CD4-positive, alpha-beta memory T cell (primary cell): Measurements from ENCODE around the gene TXNRD1. TPM values are rescaled to one million over a fixed set of nuclear protein-coding genes. Genes with fewer than 3 reads are reported as not detected.
"Not testable (repeated sequence)": the region's sequence is repeated elsewhere in the genome, so short reads cannot be mapped to it uniquely, and the experiment has no call there.

Source experiments
- CTCF ChIA-PET: fragments of 350-600 bp; sonication (Branson Sonifier 250); formaldehyde crosslinking; loops from one replicate; lab custom pipeline; 2021; ENCODE audit warnings: inconsistent platforms; ENCODE audit not compliant: partially characterized antibody; lab: Charles Lee
- POLR2A ChIA-PET: fragments of 350-600 bp; sonication (Branson Sonifier 250); formaldehyde crosslinking; loops from one replicate; lab custom pipeline; 2021; ENCODE audit not compliant: partially characterized antibody; lab: Charles Lee
- DNase-seq, 5 donors: peaks; one replicate each; pipeline versions ENCODE4 v3.0.0 to v3.0.0-alpha.2; 2020 to 2022; ENCODE audit warnings: mixed read lengths in 1 of 5
- H3K27ac ChIP-seq: one replicate; pipeline ENCODE4 v1.7.0; 2013; ENCODE audit warnings: low read depth, low read length
- H3K27me3 ChIP-seq: 2 replicates; pipeline ENCODE4 v1.7.0; 2013; ENCODE audit warnings: mild to moderate bottlenecking, low read length, moderate library complexity; ENCODE audit not compliant: insufficient read depth
- H3K36me3 ChIP-seq: 2 replicates; pipeline ENCODE4 v1.7.0; 2013; ENCODE audit warnings: mild to moderate bottlenecking, low read length, moderate library complexity; ENCODE audit not compliant: insufficient read depth
- H3K4me1 ChIP-seq: 2 replicates; pipeline ENCODE4 v1.7.0; 2013; ENCODE audit warnings: mild to moderate bottlenecking, low read length, moderate library complexity; ENCODE audit not compliant: insufficient read depth
- H3K4me3 ChIP-seq, 2 donors: one replicate each; pipeline ENCODE4 v1.7.0; 2013; ENCODE audit warnings: low read length in 2 of 2, mild to moderate bottlenecking in 1 of 2
- H3K9me3 ChIP-seq, 2 donors: one replicate each; pipeline ENCODE4 v1.7.0; 2013; ENCODE audit warnings: low read length in 2 of 2, control low read depth in 1 of 2; ENCODE audit not compliant: control insufficient read depth in 1 of 2
- H3K27ac Mint-ChIP-seq, 7 donors: one replicate each; pipeline ENCODE4 v1.8.0; 2020 to 2021; ENCODE audit warnings: mixed read lengths in 7 of 7, mild to moderate bottlenecking in 6 of 7, inconsistent platforms in 3 of 7, moderate library complexity in 3 of 7
- H3K27me3 Mint-ChIP-seq, 2 donors: one replicate each; pipeline ENCODE4 v1.8.0; 2020 to 2021; ENCODE audit warnings: mixed read lengths in 2 of 2
- H3K36me3 Mint-ChIP-seq, 2 donors: one replicate each; pipeline ENCODE4 v1.8.0; 2020 to 2021; ENCODE audit warnings: mixed read lengths in 2 of 2, inconsistent platforms in 1 of 2, mild to moderate bottlenecking in 1 of 2
- H3K4me1 Mint-ChIP-seq, 4 donors: one replicate each; pipeline ENCODE4 v1.8.0; 2020 to 2021; ENCODE audit warnings: mixed read lengths in 4 of 4, mild to moderate bottlenecking in 1 of 4
- H3K4me3 Mint-ChIP-seq, 8 donors: one replicate each; pipeline ENCODE4 v1.8.0; 2020 to 2021; ENCODE audit warnings: mixed read lengths in 8 of 8, mild to moderate bottlenecking in 7 of 8, moderate library complexity in 6 of 8, inconsistent platforms in 3 of 8
- H3K9me3 Mint-ChIP-seq, 8 donors: one replicate each; pipeline ENCODE4 v1.8.0; 2020 to 2021; ENCODE audit warnings: mixed read lengths in 8 of 8, mild to moderate bottlenecking in 5 of 8, inconsistent platforms in 3 of 8, moderate library complexity in 1 of 8
- intact Hi-C: fragments of 100-400 bp; cut with micrococcal nuclease; formaldehyde crosslinking; loops from one replicate; pipeline ENCODE4 v1.15.1; 2023
- polyA plus RNA-seq, 2 donors: library from polyadenylated mRNA; unstranded; fragments of 300-500 nt; fragmentation: Illumina TruSeq; gene quantifications; one replicate each; pipeline ENCODE4 v1.2.3, GENCODE V29; 2021
- total RNA-seq, 2 experiments: library from RNA; stranded (reverse); gene quantifications; one replicate each; pipeline ENCODE4 v1.2.3, GENCODE V29; 2021

The TXNRD1 gene
- total and polyA plus RNA-seq, 4 experiments from 2014 or later, result 32.2 to 64.5 (median 46.7) TPM

- Histone ChIP-seq H3K9me3 (no peaks in the 10 kb centered on the region), H3K4me3 (no peak overlapping the region), H3K27me3 (no peaks in the 10 kb centered on the region), H3K4me1 (peaks cover 25% of the 10 kb centered on the region), H3K27ac (no peak overlapping the region), H3K36me3 (peaks cover 13% of the 10 kb centered on the region)
- Mint-ChIP-seq H3K27ac (no peak overlapping the region), H3K36me3 (peaks cover 25 to 48% of the 10 kb centered on the region in 2 donors), H3K9me3 (no peaks in the 10 kb centered on the region), H3K27me3 (no peaks in the 10 kb centered on the region), H3K4me1 (peaks cover 28 to 54% (median 34%) of the 10 kb centered on the region in 4 donors), H3K4me3 (no peak overlapping the region)
- ChIA-PET CTCF (interaction anchor here (1.0 to 2.1 kb wide), 3 partner anchors 10 to 90 kb away, joined by 3 to 6 read pairs (median 3); partner anchors contain the start of gene EID3), POLR2A (no interaction called here)
- intact Hi-C loops, result no loop called here
- no peak for DNase-seq
Measured at GRCh38 chr12:104292872-104293794, 77.6 kb downstream of the TXNRD1 start.

GRCh38 chr12:104294158-104294859, 78.7 kb downstream of the TXNRD1 start:
- H3K27me3 Mint-ChIP-seq, H3K4me3 Mint-ChIP-seq, CTCF ChIA-PET, H3K4me3 ChIP-seq, H3K27ac Mint-ChIP-seq, H3K27ac ChIP-seq, DNase-seq, H3K27me3 ChIP-seq, H3K9me3 ChIP-seq, intact Hi-C loops, H3K9me3 Mint-ChIP-seq, POLR2A ChIA-PET: not testable (repeated sequence)
- peaks cover 25 to 45% of the 10 kb centered on the region in 2 donors for H3K36me3 Mint-ChIP-seq
- Histone ChIP-seq H3K36me3 (peaks cover 13% of the 10 kb centered on the region), H3K4me1 (peaks cover 18% of the 10 kb centered on the region)
- H3K4me1 Mint-ChIP-seq, result peaks cover 20 to 42% (median 25%) of the 10 kb centered on the region in 4 donors

GRCh38 chr12:104294927-104295668, 79.5 kb downstream of the TXNRD1 start:
- ChIA-PET POLR2A (no interaction called here), CTCF (no interaction called here)
- Histone ChIP-seq H3K27me3 (no peaks in the 10 kb centered on the region), H3K4me1 (peaks cover 10% of the 10 kb centered on the region), H3K4me3 (no peak overlapping the region), H3K9me3 (no peaks in the 10 kb centered on the region), H3K36me3 (peaks cover 13% of the 10 kb centered on the region), H3K27ac (no peak overlapping the region)
- DNase-seq, result no peak
- no peaks in the 10 kb centered on the region for H3K27me3 Mint-ChIP-seq
- peaks cover 21 to 45% (median 28%) of the 10 kb centered on the region in 4 donors for H3K4me1 Mint-ChIP-seq
- H3K9me3 Mint-ChIP-seq, result no peaks in the 10 kb centered on the region
- peak overlapping the region in 4 of 7 donors; percentile 16 to 65 (median 37) for H3K27ac Mint-ChIP-seq
- peaks cover 25 to 47% of the 10 kb centered on the region in 2 donors for H3K36me3 Mint-ChIP-seq
- intact Hi-C loops, result no loop called here
- H3K4me3 Mint-ChIP-seq, result no peak overlapping the region

GRCh38 chr12:104295954-104296353, 80.4 kb downstream of the TXNRD1 start:
- H3K4me1 ChIP-seq, result peaks cover 8% of the 10 kb centered on the region
- Mint-ChIP-seq H3K27ac (peak overlapping the region in 1 of 7 donors; percentile 65), H3K9me3 (no peaks in the 10 kb centered on the region), H3K4me3 (no peak overlapping the region), H3K27me3 (no peaks in the 10 kb centered on the region), H3K36me3 (peaks cover 25 to 47% of the 10 kb centered on the region in 2 donors), H3K4me1 (peaks cover 23 to 54% (median 29%) of the 10 kb centered on the region in 4 donors)
- H3K27me3 ChIP-seq, result no peaks in the 10 kb centered on the region
- no peak for DNase-seq
- intact Hi-C loops, result no loop called here
- no peaks in the 10 kb centered on the region for H3K9me3 ChIP-seq
- H3K4me3 ChIP-seq, result no peak overlapping the region
- H3K36me3 ChIP-seq, result peaks cover 13% of the 10 kb centered on the region
- CTCF ChIA-PET, result interaction anchor here (5.8 kb wide), 1 partner anchor 8 kb away, joined by 35 read pairs; no protein-coding TSS in a partner anchor
- POLR2A ChIA-PET, result interaction anchor here (1.7 kb wide), 1 partner anchor 8 kb away, joined by 8 read pairs; no protein-coding TSS in a partner anchor
- H3K27ac ChIP-seq, result no peak overlapping the region

GRCh38 chr12:104296718-104297117, 81.1 kb downstream of the TXNRD1 start:
- DNase-seq, result no peak
- Histone ChIP-seq H3K27ac (no peak overlapping the region), H3K36me3 (peaks cover 13% of the 10 kb centered on the region), H3K9me3 (no peaks in the 10 kb centered on the region), H3K4me3 (no peak overlapping the region), H3K27me3 (no peaks in the 10 kb centered on the region), H3K4me1 (peaks cover 8% of the 10 kb centered on the region)
- intact Hi-C loops, result no loop called here
- Mint-ChIP-seq H3K9me3 (no peaks in the 10 kb centered on the region), H3K4me3 (no peak overlapping the region), H3K27me3 (no peaks in the 10 kb centered on the region), H3K4me1 (peaks cover 23 to 58% (median 31%) of the 10 kb centered on the region in 4 donors), H3K36me3 (peaks cover 23 to 47% of the 10 kb centered on the region in 2 donors), H3K27ac (peak overlapping the region in 1 of 7 donors; percentile 87)
- POLR2A ChIA-PET, result interaction anchor here (1.7 kb wide), 1 partner anchor 9 kb away, joined by 8 read pairs; no protein-coding TSS in a partner anchor
- CTCF ChIA-PET, result interaction anchor here (0.7 to 5.8 kb wide), 2 partner anchors 9 to 73 kb away, joined by 4 to 35 read pairs; no protein-coding TSS in a partner anchor

GRCh38 chr12:104297477-104298113, 82.0 kb downstream of the TXNRD1 start:
- ChIA-PET POLR2A (interaction anchor here (1.7 kb wide), 1 partner anchor 10 kb away, joined by 8 read pairs; no protein-coding TSS in a partner anchor), CTCF (interaction anchor here (5.8 kb wide), 1 partner anchor 10 kb away, joined by 35 read pairs; no protein-coding TSS in a partner anchor)
- intact Hi-C loops, result no loop called here
- Mint-ChIP-seq H3K36me3 (peaks cover 16 to 40% of the 10 kb centered on the region in 2 donors), H3K27ac (peak overlapping the region in 2 of 7 donors; percentile 48 to 60), H3K4me1 (peaks cover 20 to 61% (median 32%) of the 10 kb centered on the region in 4 donors), H3K4me3 (no peak overlapping the region), H3K9me3 (no peaks in the 10 kb centered on the region), H3K27me3 (no peaks in the 10 kb centered on the region)
- Histone ChIP-seq H3K27ac (no peak overlapping the region), H3K27me3 (no peaks in the 10 kb centered on the region), H3K4me1 (peaks cover 8% of the 10 kb centered on the region), H3K4me3 (no peak overlapping the region), H3K36me3 (peaks cover 9% of the 10 kb centered on the region), H3K9me3 (no peaks in the 10 kb centered on the region)
- DNase-seq, result no peak
